ENCODE data around the gene RSPH10B2. TPM values are rescaled to one million over a fixed set of nuclear protein-coding genes. Genes with fewer than 3 reads are reported as not detected.
"Not testable (repeated sequence)": the region's sequence is repeated elsewhere in the genome, so short reads cannot be mapped to it uniquely, and the experiment has no call there.

Gene RSPH10B2
- polyA plus RNA-seq, 2 of the 4 experiments (the other 2 are of a cell fraction) = 0.08 TPM; not detected in 1

- TF ChIP-seq GATA3 (IDR thresholded peaks at IDR 0.05; ENCODE audit: borderline replicate concordance) (no peak), HOXB5 (CRISPR knock-in tag; IDR thresholded peaks at IDR 0.05) (no peak), ZNF302 (CRISPR knock-in tag; IDR thresholded peaks at IDR 0.05) (no peak), EP300 (IDR thresholded peaks at IDR 0.05) (no peak), HOXB13 (CRISPR knock-in tag; IDR thresholded peaks at IDR 0.05; ENCODE audit: low read depth) (no peak), REST (IDR thresholded peaks at IDR 0.05) (no peak), HEYL (CRISPR knock-in tag; IDR thresholded peaks at IDR 0.05) (no peak), NPAS2 (CRISPR knock-in tag; IDR thresholded peaks at IDR 0.05; ENCODE audit: borderline replicate concordance) (no peak)
- TF ChIP-seq, protein P1, sequence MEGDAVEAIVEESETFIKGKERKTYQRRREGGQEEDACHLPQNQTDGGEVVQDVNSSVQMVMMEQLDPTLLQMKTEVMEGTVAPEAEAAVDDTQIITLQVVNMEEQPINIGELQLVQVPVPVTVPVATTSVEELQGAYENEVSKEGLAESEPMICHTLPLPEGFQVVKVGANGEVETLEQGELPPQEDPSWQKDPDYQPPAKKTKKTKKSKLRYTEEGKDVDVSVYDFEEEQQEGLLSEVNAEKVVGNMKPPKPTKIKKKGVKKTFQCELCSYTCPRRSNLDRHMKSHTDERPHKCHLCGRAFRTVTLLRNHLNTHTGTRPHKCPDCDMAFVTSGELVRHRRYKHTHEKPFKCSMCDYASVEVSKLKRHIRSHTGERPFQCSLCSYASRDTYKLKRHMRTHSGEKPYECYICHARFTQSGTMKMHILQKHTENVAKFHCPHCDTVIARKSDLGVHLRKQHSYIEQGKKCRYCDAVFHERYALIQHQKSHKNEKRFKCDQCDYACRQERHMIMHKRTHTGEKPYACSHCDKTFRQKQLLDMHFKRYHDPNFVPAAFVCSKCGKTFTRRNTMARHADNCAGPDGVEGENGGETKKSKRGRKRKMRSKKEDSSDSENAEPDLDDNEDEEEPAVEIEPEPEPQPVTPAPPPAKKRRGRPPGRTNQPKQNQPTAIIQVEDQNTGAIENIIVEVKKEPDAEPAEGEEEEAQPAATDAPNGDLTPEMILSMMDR (IDR thresholded peaks at IDR 0.05) = no peak
Observed at GRCh38 chr7:6708304-6708703, 45.6 kb upstream of the RSPH10B2 start (continued).

DNA sequence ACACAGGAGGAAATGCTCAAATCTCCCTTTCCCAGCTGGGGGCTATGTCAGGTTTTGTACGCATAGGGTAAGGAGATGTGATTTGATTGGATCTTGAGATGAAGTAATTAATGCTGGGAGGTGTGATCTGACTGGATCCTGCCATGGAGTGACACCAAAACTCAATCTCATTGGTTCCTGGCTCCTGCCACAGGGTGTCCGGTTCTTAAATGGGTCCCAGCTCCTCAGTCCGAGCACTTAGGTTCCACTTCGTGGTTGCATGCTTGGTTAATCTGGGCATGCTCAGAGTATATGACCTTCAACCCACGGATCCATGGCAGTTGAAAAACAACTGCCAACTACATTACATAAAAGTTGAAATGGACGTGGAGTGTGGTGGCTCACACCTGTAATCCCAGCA, 44.1 kb upstream of the RSPH10B2 start:
- Histone ChIP-seq H3K4me2 (no peak overlapping the region), H3K4me3 (no peak overlapping the region), H3K9me3 (peaks cover 54% of the 10 kb centered on the region), H3K27ac (no peak overlapping the region), H3K4me1 (no peaks in the 10 kb centered on the region)
- DNase-seq (ENCODE audit: low read depth in 1 of 2, low spot score in 1 of 2) = peak in 1 of 2 experiments; percentile 55
- 43% methylated on average over 6 of the region's 6 CpGs for WGBS (ENCODE audit: missing lambda C conversion rate)
- ChIA-PET POLR2A (no interaction called here), CTCF (no interaction called here)
- ATAC-seq = no peak
- TF ChIP-seq USF2 (IDR thresholded peaks at IDR 0.05) (no peak), SMC3 (IDR thresholded peaks at IDR 0.05) (no peak)
- TF ChIP-seq, protein P2, sequence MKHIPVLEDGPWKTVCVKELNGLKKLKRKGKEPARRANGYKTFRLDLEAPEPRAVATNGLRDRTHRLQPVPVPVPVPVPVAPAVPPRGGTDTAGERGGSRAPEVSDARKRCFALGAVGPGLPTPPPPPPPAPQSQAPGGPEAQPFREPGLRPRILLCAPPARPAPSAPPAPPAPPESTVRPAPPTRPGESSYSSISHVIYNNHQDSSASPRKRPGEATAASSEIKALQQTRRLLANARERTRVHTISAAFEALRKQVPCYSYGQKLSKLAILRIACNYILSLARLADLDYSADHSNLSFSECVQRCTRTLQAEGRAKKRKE (CRISPR knock-in tag; IDR thresholded peaks at IDR 0.05; ENCODE audit: low read depth) = no peak
- no peak for FAIRE-seq

GRCh38 chr7:6714360-6714759, 39.5 kb upstream of the RSPH10B2 start:
- peaks cover 19% of the 10 kb centered on the region; the same call in 2 of the 3 replicates for H3K9me3 ChIP-seq
- POLR2A ChIA-PET = no interaction called here
- DNase-seq (ENCODE audit: low read depth in 1 of 2, low spot score in 1 of 2) (no peak), FAIRE-seq (no peak), ATAC-seq (no peak)
- no peak overlapping the region for H3K27ac ChIP-seq
- WGBS (ENCODE audit: missing lambda C conversion rate) = 31% methylated on average over 5 of the region's 5 CpGs
- H3K4me3 ChIP-seq = no peak overlapping the region
- no peak overlapping the region for H3K4me2 ChIP-seq
- TF ChIP-seq REST (IDR thresholded peaks at IDR 0.05) = no peak
- TF ChIP-seq USF2 (IDR thresholded peaks at IDR 0.05) = no peak
- no peak for TF ChIP-seq TFCP2L1 (CRISPR knock-in tag; IDR thresholded peaks at IDR 0.05)
- TF ChIP-seq EHF (CRISPR knock-in tag; IDR thresholded peaks at IDR 0.05) = no peak
- no peaks in the 10 kb centered on the region for H3K4me1 ChIP-seq
- CTCF ChIA-PET = interaction anchor here (0.9 kb wide), 1 partner anchor 21 kb away, joined by 4 read pairs; no protein-coding TSS in a partner anchor

DNA sequence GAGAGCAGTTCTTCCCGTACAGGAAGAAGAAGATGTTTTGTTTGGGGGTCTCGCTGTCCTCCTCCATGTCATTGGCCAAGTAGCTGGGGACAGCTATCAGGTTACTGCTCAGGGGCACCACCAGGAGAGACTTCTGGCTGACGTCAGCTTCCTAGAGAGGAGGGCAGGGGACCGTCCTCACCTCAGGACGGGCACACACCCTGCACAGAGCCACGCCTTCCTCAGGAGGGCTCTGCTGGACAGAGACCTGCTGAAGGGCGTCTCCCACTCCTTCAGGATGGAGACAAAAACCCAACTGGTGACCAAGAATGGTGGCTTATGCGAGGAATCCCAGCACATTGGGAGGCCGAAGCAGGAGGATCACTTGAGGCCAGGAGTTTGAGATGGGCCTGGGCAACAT, 38.0 kb upstream of the RSPH10B2 start:
- FAIRE-seq; ATAC-seq; H3K27ac ChIP-seq; H3K4me1 ChIP-seq; POLR2A ChIA-PET; H3K9me3 ChIP-seq; CTCF ChIA-PET; H3K4me3 ChIP-seq; H3K4me2 ChIP-seq; DNase-seq (ENCODE audit: low read depth in 1 of 2, low spot score in 1 of 2): not testable (repeated sequence)
- 29% methylated on average over 8 of the region's 9 CpGs for WGBS (ENCODE audit: missing lambda C conversion rate)

Measured in A549 (cell line).